GM12878 (cell line): ENCODE data around the gene HLA-DRA.

Experiments used
- CTCF ChIP-seq, 3 experiments: IDR thresholded peaks in 2 of 3; conservative IDR thresholded peaks in 1 of 3; 2 replicates each; pipeline ENCODE4 v1.5.1; 2011; ENCODE audit warnings: low read depth in 3 of 3, low read length in 3 of 3, mild to moderate bottlenecking in 3 of 3, control low read depth in 2 of 3, moderate library complexity in 2 of 3, inconsistent platforms in 1 of 3, mixed read lengths in 1 of 3; ENCODE audit not compliant: control insufficient read depth in 2 of 3, insufficient read depth in 1 of 3; ENCODE audit errors: extremely low read depth in 1 of 3
- EP300 ChIP-seq, 2 experiments: fragments of 150-350 bp in 1 of 2; IDR thresholded peaks; 2 replicates each; pipeline ENCODE4 v1.6.1; 2011 to 2012; ENCODE audit warnings: low read depth in 2 of 2, low read length in 2 of 2, borderline replicate concordance in 1 of 2, improper control_type of control experiment in 1 of 2, inconsistent platforms in 1 of 2; ENCODE audit not compliant: control insufficient read depth in 1 of 2
- EZH2 ChIP-seq: IDR thresholded peaks from 2 replicates; pipeline ENCODE4 v1.6.1; 2012; ENCODE audit warnings: low read depth, mild to moderate bottlenecking, control low read depth, inconsistent platforms, low read length, borderline replicate concordance; ENCODE audit not compliant: control insufficient read depth
- JUND ChIP-seq: IDR thresholded peaks from 2 replicates; pipeline ENCODE4 v1.6.1; 2012; ENCODE audit warnings: low read depth, mild to moderate bottlenecking, low read length, improper control_type of control experiment, moderate library complexity
- POLR2AphosphoS5 ChIP-seq: IDR thresholded peaks from 2 replicates; pipeline ENCODE4 v1.6.1; 2011; ENCODE audit warnings: mild to moderate bottlenecking, low read length, inconsistent platforms
- SIX5 ChIP-seq: IDR thresholded peaks from 2 replicates; pipeline ENCODE4 v1.6.1; 2011; ENCODE audit warnings: mild to moderate bottlenecking, low read depth, low read length, moderate library complexity; ENCODE audit not compliant: severe bottlenecking

GRCh38 chr6:32391505-32391904 lies 48.2 kb upstream of the HLA-DRA start:
- no peak for TF ChIP-seq JUND
- no peak for TF ChIP-seq CTCF (IDR thresholded peaks at IDR 0.05 in 2 of 3, conservative IDR thresholded peaks at IDR 0.05 in 1 of 3; ENCODE audit: control insufficient read depth in 2 of 3, extremely low read depth in 1 of 3, insufficient read depth in 1 of 3, low read depth in 3 of 3, low read length in 3 of 3)
- no peak for TF ChIP-seq SIX5
- no peak for TF ChIP-seq EZH2
- no peak for TF ChIP-seq POLR2AphosphoS5
- no peak for TF ChIP-seq EP300 (IDR thresholded peaks at IDR 0.05; ENCODE audit: borderline replicate concordance in 1 of 2, control insufficient read depth in 1 of 2, low read depth in 2 of 2, low read length in 2 of 2)
